GM12892 (cell line): ENCODE measurements around the gene PRLR.
"Not testable (repeated sequence)": the region's sequence is repeated elsewhere in the genome, so short reads cannot be mapped to it uniquely, and the experiment has no call there.

Experiments
- DNase-seq: peaks from one replicate; pipeline ENCODE4 v3.0.0; 2011; ENCODE audit not compliant: insufficient read length
- FAIRE-seq: peaks from 2 replicates; lab custom pipeline; 2011; peaks lifted over from hg19 to GRCh38; lab: Jason Lieb, UNC
- POLR2A ChIP-seq: IDR thresholded peaks from 2 replicates; pipeline ENCODE4 v1.6.1; 2011; ENCODE audit warnings: low read depth, low read length, control low read depth
- POLR2AphosphoS5 ChIP-seq: IDR thresholded peaks from 2 replicates; pipeline ENCODE4 v1.6.1; 2011; ENCODE audit warnings: low read depth, low read length, control low read depth
- TAF1 ChIP-seq: IDR thresholded peaks from 2 replicates; pipeline ENCODE4 v1.6.1; 2011; ENCODE audit warnings: low read depth, mild to moderate bottlenecking, control low read depth, low read length, borderline replicate concordance

The PRLR gene

DNA sequence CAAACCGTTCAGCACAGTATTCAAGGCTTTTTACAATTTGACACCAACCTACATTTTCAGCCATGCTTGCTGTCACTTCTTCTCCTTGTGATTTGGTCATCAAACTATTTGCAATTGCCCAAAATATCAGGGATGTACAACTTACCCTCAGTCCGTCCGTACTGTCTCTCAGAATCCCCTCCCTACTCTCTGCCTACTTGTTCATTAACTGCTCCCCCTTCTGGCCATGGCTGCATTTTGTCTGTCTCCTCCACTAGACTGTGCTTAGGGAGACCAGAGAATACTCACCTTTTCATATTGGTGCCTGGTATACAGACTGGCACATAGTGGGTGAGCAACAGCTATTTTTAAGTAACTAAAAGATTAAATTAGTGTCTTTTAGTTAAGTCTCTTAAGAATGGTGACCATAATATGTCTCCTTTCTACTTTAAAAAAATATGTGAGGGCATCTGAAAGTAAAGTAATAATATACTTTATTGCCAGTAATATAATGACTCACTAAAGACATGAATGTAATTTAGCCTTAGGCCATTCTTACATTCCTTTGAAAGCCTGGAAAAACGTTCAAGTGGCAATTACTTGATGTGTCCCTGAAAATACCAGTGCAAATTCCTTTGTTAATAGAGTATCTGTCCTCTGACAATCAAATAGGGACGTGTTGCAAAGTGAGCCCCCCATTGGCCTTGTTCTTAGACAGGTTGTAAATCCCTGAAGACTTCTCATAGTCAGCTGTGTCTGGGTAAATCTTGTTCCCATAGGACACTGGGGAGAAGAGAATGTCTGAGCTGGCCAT, 27.8 kb downstream of the PRLR start:
- FAIRE-seq, result peak; percentile 65
- no peak for DNase-seq
- no peak for TF ChIP-seq POLR2A
- TF ChIP-seq POLR2AphosphoS5, result no peak
- no peak for TF ChIP-seq TAF1

GRCh38 chr5:35201291-35201690, 29.0 kb downstream of the PRLR start:
- no peak for FAIRE-seq
- no peak for DNase-seq
- TF ChIP-seq POLR2A (no peak), TAF1 (no peak), POLR2AphosphoS5 (no peak)

GRCh38 chr5:35199886-35200285, 30.4 kb downstream of the PRLR start:
- no peak for FAIRE-seq
- no peak for TF ChIP-seq POLR2A
- no peak for TF ChIP-seq TAF1
- no peak for TF ChIP-seq POLR2AphosphoS5
- no peak for DNase-seq

DNA sequence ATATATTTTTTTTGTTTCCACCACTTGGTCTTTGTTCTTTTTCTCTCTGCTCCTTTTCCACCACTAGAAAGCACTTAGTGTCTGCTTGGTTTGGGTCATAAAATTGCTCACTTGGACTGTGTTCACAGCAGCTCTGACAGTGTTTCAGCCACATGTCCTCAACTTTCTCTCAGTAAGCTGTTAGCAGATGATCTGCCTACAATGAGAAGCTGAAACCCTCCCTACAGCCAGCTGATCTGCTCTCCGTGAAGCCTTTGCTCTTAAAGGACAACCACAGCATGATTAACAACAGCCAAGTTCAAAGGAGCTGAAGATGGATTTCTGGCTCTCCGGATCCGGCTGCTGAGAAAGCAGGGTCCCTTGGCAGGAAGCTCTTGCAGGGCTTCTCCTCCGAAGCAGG, 31.6 kb downstream of the PRLR start:
- FAIRE-seq (no peak), DNase-seq (no peak)

DNA sequence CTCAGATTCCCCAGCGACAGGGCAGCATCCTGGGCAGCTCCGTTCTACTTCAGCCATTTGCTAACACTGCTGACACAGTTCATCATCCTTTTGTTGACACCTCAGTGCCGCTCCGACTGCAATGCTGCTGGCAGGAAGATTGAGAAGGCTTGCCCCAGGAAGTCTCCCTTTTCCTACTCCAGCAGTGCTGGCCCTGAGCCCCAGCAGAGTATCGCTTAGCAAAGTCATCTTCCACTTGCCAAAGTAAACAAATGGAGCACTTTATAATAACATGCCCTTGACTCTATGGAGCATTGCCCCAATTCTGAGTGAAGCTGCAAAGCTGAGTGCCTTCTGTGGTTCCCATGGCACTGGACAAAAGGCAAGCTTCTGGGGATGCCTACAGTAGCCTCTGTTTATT, 32.2 kb downstream of the PRLR start:
- DNase-seq, result no peak
- no peak for TF ChIP-seq POLR2A
- TF ChIP-seq POLR2AphosphoS5, result no peak
- no peak for TF ChIP-seq TAF1
- no peak for FAIRE-seq

More for the DNA sequence above, 31.6 kb downstream of the PRLR start:
- TF ChIP-seq POLR2AphosphoS5 (no peak), POLR2A (no peak), TAF1 (no peak)

- no peak for TF ChIP-seq TAF1
- TF ChIP-seq POLR2A, result no peak
- FAIRE-seq, result no peak
Observed at GRCh38 chr5:35197351-35197750, 32.9 kb downstream of the PRLR start.

GRCh38 chr5:35195472-35195852, 34.8 kb downstream of the PRLR start:
- TF ChIP-seq POLR2AphosphoS5, result no peak
- FAIRE-seq (no peak), DNase-seq (no peak)

More at GRCh38 chr5:35197351-35197750, 32.9 kb downstream of the PRLR start:
- DNase-seq, result no peak

DNA sequence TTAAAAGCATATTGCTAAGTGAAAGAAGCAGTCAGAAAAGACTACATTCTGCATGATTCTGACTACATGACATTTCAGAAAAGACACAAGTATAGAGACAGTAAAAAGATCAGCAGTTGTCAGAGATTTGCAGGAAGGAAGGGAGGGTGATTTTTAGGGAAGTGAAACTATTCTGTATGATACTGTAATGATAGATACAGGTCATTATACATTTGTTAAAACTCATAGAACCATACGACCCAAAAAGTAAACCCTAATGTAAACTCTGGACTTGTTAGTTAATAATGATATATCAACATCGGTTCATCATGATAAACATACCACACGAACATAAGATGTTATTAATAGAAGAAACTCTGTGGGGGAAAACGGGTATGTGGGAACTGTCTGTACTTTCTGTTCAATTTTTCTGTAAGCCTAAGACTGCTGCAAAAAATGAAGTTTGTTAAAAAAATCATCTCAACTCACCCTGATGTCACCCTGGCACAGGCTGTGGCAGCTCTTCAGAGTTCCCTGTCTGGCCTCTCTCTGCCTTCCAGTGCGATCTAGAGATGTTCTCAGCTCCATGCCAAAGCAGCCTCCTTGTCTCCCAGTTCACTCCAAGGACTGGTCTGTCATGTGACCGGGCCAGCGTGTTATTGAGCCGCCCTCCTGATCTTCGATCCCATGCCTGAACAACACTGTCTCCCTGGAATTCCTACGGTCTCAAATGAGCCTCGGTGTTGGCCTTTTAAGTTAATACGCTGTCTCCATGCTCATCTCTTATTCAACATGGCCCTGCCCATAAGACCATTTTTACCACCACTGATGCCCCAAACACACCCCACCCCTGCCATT, 35.4 kb downstream of the PRLR start:
- DNase-seq (no peak), FAIRE-seq (no peak)
- TF ChIP-seq POLR2AphosphoS5 (no peak), TAF1 (no peak), POLR2A (no peak)

DNA sequence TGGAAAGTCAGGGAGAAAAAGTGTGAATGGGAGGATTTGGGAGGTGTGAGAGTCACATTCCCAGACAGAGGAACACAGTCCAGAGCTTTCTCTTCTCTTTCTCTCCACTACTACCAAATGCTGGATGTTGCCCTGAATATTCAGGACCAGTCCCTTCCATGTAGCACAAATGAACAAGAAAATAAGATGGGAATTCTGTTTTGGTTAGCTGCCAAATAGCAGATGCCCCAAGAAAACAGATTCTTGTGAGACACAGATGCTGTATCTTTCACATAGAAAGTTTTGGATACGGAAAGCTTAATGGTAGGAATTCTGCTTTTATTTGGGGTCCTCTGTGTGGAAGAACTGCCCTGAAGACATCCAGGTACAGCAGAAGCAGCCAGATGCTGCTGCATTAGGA, 37.8 kb downstream of the PRLR start:
- FAIRE-seq, result no peak
- DNase-seq, result no peak
- TF ChIP-seq POLR2AphosphoS5 (no peak), TAF1 (no peak), POLR2A (no peak)

DNA sequence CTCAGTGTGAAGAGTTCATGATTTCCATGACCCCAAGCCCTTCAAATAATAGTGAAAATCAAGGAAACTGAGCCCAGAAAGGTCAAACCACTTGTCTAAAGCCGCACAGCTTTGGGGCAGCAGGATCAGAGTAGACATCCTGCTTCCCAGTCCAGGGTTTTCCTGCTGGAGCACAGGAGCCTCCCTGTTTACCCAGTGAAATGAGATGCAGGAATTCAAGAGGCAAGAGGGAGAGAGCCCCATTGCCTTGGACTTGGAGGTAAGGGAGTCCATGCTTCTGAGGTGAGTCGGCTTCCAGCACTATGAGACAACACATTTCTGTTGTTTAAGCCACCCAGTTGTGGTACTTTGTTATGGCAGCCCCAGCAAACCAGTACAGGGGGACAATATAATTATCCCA, 40.5 kb downstream of the PRLR start:
- FAIRE-seq, DNase-seq: not testable (repeated sequence)

GRCh38 chr5:35188031-35188457, 42.2 kb downstream of the PRLR start:
- FAIRE-seq, result no peak
- TF ChIP-seq POLR2A (no peak), POLR2AphosphoS5 (no peak), TAF1 (no peak)

DNA sequence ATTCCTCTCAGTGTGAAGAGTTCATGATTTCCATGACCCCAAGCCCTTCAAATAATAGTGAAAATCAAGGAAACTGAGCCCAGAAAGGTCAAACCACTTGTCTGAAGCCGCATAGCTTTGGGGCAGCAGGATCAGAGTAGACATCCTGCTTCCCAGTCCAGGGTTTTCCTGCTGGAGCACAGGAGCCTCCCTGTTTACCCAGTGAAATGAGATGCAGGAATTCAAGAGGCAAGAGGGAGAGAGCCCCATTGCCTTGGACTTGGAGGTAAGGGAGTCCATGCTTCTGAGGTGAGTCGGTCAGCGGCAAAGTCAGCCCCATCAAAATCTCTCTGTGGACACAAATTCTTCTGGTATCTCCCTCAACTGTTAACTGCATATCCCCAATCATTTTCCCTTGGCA, 42.7 kb downstream of the PRLR start:
- FAIRE-seq, DNase-seq: not testable (repeated sequence)

More at GRCh38 chr5:35188031-35188457, 42.2 kb downstream of the PRLR start:
- DNase-seq, result no peak

- DNase-seq (no peak), FAIRE-seq (no peak)
- TF ChIP-seq POLR2A (no peak), TAF1 (no peak), POLR2AphosphoS5 (no peak)
Observed at GRCh38 chr5:35186749-35187148, 43.5 kb downstream of the PRLR start.
